ENCODE data around the gene PKN1.

Gene PKN1

GRCh38 chr19:14514215-14514863, 81.2 kb downstream of the PKN1 start:
- no peak overlapping the region for H3K4me3 ChIP-seq (ENCODE audit: low read length)
- no peak overlapping the region for H3K9ac ChIP-seq (ENCODE audit: low read length)
- H2BK5ac ChIP-seq (ENCODE audit: low read length) = no peak overlapping the region
- H3K79me1 ChIP-seq (ENCODE audit: low read length) = peaks cover 19% of the 10 kb centered on the region
- no peak overlapping the region for H3K4me2 ChIP-seq (ENCODE audit: low read length)
- peaks cover 25% of the 10 kb centered on the region for H3K79me2 ChIP-seq (ENCODE audit: control insufficient read depth, insufficient read depth, low read length)
- no peak overlapping the region for H3K23ac ChIP-seq (ENCODE audit: low read length)
- H3K18ac ChIP-seq (ENCODE audit: low read length) = no peak overlapping the region
- no peak overlapping the region for H2AK5ac ChIP-seq (ENCODE audit: low read length)
- H3K56ac ChIP-seq (ENCODE audit: low read length) = no peak overlapping the region
- no peak overlapping the region for H4K5ac ChIP-seq (ENCODE audit: low read length)
- H2BK15ac ChIP-seq (replicated peaks; ENCODE audit: low read depth) = no peak overlapping the region
- H3K36me3 ChIP-seq (ENCODE audit: control insufficient read depth, insufficient read depth, low read length) = peaks cover 17% of the 10 kb centered on the region
- H3K27me3 ChIP-seq (ENCODE audit: insufficient read depth, low read length, poor library complexity) = no peaks in the 10 kb centered on the region
- WGBS (ENCODE audit: extremely low coverage, insufficient coverage, low lambda C conversion rate) = no CpG with 5 or more reads among the region's 8 CpGs
- H3K4me1 ChIP-seq (ENCODE audit: control insufficient read depth, low read depth, low read length) = peaks cover 8% of the 10 kb centered on the region
- H3K4ac ChIP-seq (ENCODE audit: low read depth, low read length) = no peak overlapping the region
- H2BK120ac ChIP-seq (ENCODE audit: low read depth, low read length) = no peak overlapping the region
- H4K8ac ChIP-seq (ENCODE audit: low read depth, low read length) = no peak overlapping the region
- no peak for DNase-seq
- H3K27ac ChIP-seq (ENCODE audit: low read depth, low read length) = no peak overlapping the region

- Histone ChIP-seq H3K23ac (ENCODE audit: low read length) (no peak overlapping the region), H3K4me1 (ENCODE audit: control insufficient read depth, low read depth, low read length) (peaks cover 8% of the 10 kb centered on the region), H3K4me3 (ENCODE audit: low read length) (no peak overlapping the region), H3K79me2 (ENCODE audit: control insufficient read depth, insufficient read depth, low read length) (peaks cover 25% of the 10 kb centered on the region), H3K18ac (ENCODE audit: low read length) (no peak overlapping the region), H2BK5ac (ENCODE audit: low read length) (no peak overlapping the region), H4K5ac (ENCODE audit: low read length) (no peak overlapping the region), H3K56ac (ENCODE audit: low read length) (peak overlapping the region; percentile 78), H4K8ac (ENCODE audit: low read depth, low read length) (no peak overlapping the region), H3K79me1 (ENCODE audit: low read length) (peaks cover 19% of the 10 kb centered on the region), H2BK120ac (ENCODE audit: low read depth, low read length) (no peak overlapping the region), H3K36me3 (ENCODE audit: control insufficient read depth, insufficient read depth, low read length) (peaks cover 17% of the 10 kb centered on the region), H2AK5ac (ENCODE audit: low read length) (no peak overlapping the region), H3K4me2 (ENCODE audit: low read length) (peak overlapping the region; percentile 89), H2BK15ac (replicated peaks; ENCODE audit: low read depth) (no peak overlapping the region), H3K9ac (ENCODE audit: low read length) (peak overlapping the region; percentile 99), H3K27me3 (ENCODE audit: insufficient read depth, low read length, poor library complexity) (no peaks in the 10 kb centered on the region), H3K4ac (ENCODE audit: low read depth, low read length) (no peak overlapping the region), H3K27ac (ENCODE audit: low read depth, low read length) (no peak overlapping the region)
- WGBS (ENCODE audit: extremely low coverage, insufficient coverage, low lambda C conversion rate) = no CpG with 5 or more reads among the region's 8 CpGs
- DNase-seq = no peak
Observed at GRCh38 chr19:14515501-14516047, 82.5 kb downstream of the PKN1 start.

- Histone ChIP-seq H3K36me3 (ENCODE audit: control insufficient read depth, insufficient read depth, low read length) (peaks cover 17% of the 10 kb centered on the region), H3K79me1 (ENCODE audit: low read length) (peaks cover 19% of the 10 kb centered on the region), H3K18ac (ENCODE audit: low read length) (no peak overlapping the region), H3K79me2 (ENCODE audit: control insufficient read depth, insufficient read depth, low read length) (peaks cover 25% of the 10 kb centered on the region), H4K5ac (ENCODE audit: low read length) (no peak overlapping the region), H3K9ac (ENCODE audit: low read length) (peak overlapping the region; percentile 99), H3K4me3 (ENCODE audit: low read length) (no peak overlapping the region), H3K27me3 (ENCODE audit: insufficient read depth, low read length, poor library complexity) (no peaks in the 10 kb centered on the region), H4K8ac (ENCODE audit: low read depth, low read length) (no peak overlapping the region), H3K23ac (ENCODE audit: low read length) (no peak overlapping the region), H3K56ac (ENCODE audit: low read length) (peak overlapping the region; percentile 78), H3K4ac (ENCODE audit: low read depth, low read length) (no peak overlapping the region), H2BK120ac (ENCODE audit: low read depth, low read length) (no peak overlapping the region), H2BK15ac (replicated peaks; ENCODE audit: low read depth) (no peak overlapping the region), H2AK5ac (ENCODE audit: low read length) (no peak overlapping the region), H2BK5ac (ENCODE audit: low read length) (no peak overlapping the region), H3K4me1 (ENCODE audit: control insufficient read depth, low read depth, low read length) (peaks cover 8% of the 10 kb centered on the region), H3K4me2 (ENCODE audit: low read length) (peak overlapping the region; percentile 89), H3K27ac (ENCODE audit: low read depth, low read length) (no peak overlapping the region)
- WGBS (ENCODE audit: extremely low coverage, insufficient coverage, low lambda C conversion rate) = no CpG with 5 or more reads among the region's 15 CpGs
- no peak for DNase-seq
Observed at GRCh38 chr19:14516048-14516534, 83.0 kb downstream of the PKN1 start.

- peak overlapping the region; percentile 97 for H3K56ac ChIP-seq (ENCODE audit: low read length)
- no peak overlapping the region for H3K18ac ChIP-seq (ENCODE audit: low read length)
- no peak overlapping the region for H2AK5ac ChIP-seq (ENCODE audit: low read length)
- no CpG with 5 or more reads among the region's 22 CpGs for WGBS (ENCODE audit: extremely low coverage, insufficient coverage, low lambda C conversion rate)
- no peak overlapping the region for H4K5ac ChIP-seq (ENCODE audit: low read length)
- H3K36me3 ChIP-seq (ENCODE audit: control insufficient read depth, insufficient read depth, low read length) = peaks cover 17% of the 10 kb centered on the region
- H3K79me2 ChIP-seq (ENCODE audit: control insufficient read depth, insufficient read depth, low read length) = peaks cover 25% of the 10 kb centered on the region
- H3K4me2 ChIP-seq (ENCODE audit: low read length) = peak overlapping the region; percentile 89
- no peaks in the 10 kb centered on the region for H3K27me3 ChIP-seq (ENCODE audit: insufficient read depth, low read length, poor library complexity)
- peak overlapping the region; percentile 87 for H3K4me3 ChIP-seq (ENCODE audit: low read length)
- H2BK15ac ChIP-seq (replicated peaks; ENCODE audit: low read depth) = no peak overlapping the region
- no peak for DNase-seq
- no peak overlapping the region for H3K4ac ChIP-seq (ENCODE audit: low read depth, low read length)
- H3K79me1 ChIP-seq (ENCODE audit: low read length) = peaks cover 19% of the 10 kb centered on the region
- no peak overlapping the region for H4K8ac ChIP-seq (ENCODE audit: low read depth, low read length)
- H2BK120ac ChIP-seq (ENCODE audit: low read depth, low read length) = no peak overlapping the region
- H2BK5ac ChIP-seq (ENCODE audit: low read length) = no peak overlapping the region
- no peak overlapping the region for H3K23ac ChIP-seq (ENCODE audit: low read length)
- H3K4me1 ChIP-seq (ENCODE audit: control insufficient read depth, low read depth, low read length) = peaks cover 8% of the 10 kb centered on the region
- peak overlapping the region; percentile 99 for H3K9ac ChIP-seq (ENCODE audit: low read length)
- peak overlapping the region; percentile 45 for H3K27ac ChIP-seq (ENCODE audit: low read depth, low read length)
Observed at GRCh38 chr19:14516746-14517438, 83.8 kb downstream of the PKN1 start.

GRCh38 chr19:14517446-14517839, 84.3 kb downstream of the PKN1 start:
- H3K18ac ChIP-seq (ENCODE audit: low read length) = peak overlapping the region; percentile 84
- H2BK15ac ChIP-seq (replicated peaks; ENCODE audit: low read depth) = no peak overlapping the region
- H3K36me3 ChIP-seq (ENCODE audit: control insufficient read depth, insufficient read depth, low read length) = peaks cover 17% of the 10 kb centered on the region
- peak overlapping the region; percentile 99 for H3K9ac ChIP-seq (ENCODE audit: low read length)
- H3K4me3 ChIP-seq (ENCODE audit: low read length) = peak overlapping the region; percentile 87
- H3K4me2 ChIP-seq (ENCODE audit: low read length) = peak overlapping the region; percentile 89
- peak overlapping the region; percentile 74 for H3K4ac ChIP-seq (ENCODE audit: low read depth, low read length)
- H2BK120ac ChIP-seq (ENCODE audit: low read depth, low read length) = no peak overlapping the region
- no peak overlapping the region for H3K23ac ChIP-seq (ENCODE audit: low read length)
- WGBS (ENCODE audit: extremely low coverage, insufficient coverage, low lambda C conversion rate) = no CpG with 5 or more reads among the region's 32 CpGs
- H3K27ac ChIP-seq (ENCODE audit: low read depth, low read length) = peak overlapping the region; percentile 45
- H4K5ac ChIP-seq (ENCODE audit: low read length) = no peak overlapping the region
- DNase-seq = peak; percentile 33
- no peak overlapping the region for H2BK5ac ChIP-seq (ENCODE audit: low read length)
- peak overlapping the region; percentile 97 for H3K56ac ChIP-seq (ENCODE audit: low read length)
- peaks cover 19% of the 10 kb centered on the region for H3K79me1 ChIP-seq (ENCODE audit: low read length)
- H3K79me2 ChIP-seq (ENCODE audit: control insufficient read depth, insufficient read depth, low read length) = peaks cover 25% of the 10 kb centered on the region
- H4K8ac ChIP-seq (ENCODE audit: low read depth, low read length) = no peak overlapping the region
- H3K27me3 ChIP-seq (ENCODE audit: insufficient read depth, low read length, poor library complexity) = no peaks in the 10 kb centered on the region
- H3K4me1 ChIP-seq (ENCODE audit: control insufficient read depth, low read depth, low read length) = peaks cover 8% of the 10 kb centered on the region
- peak overlapping the region; percentile 36 for H2AK5ac ChIP-seq (ENCODE audit: low read length)

Data from mesendoderm (in vitro differentiated cells).